Measurements from ENCODE around the gene LHX4.

Gene LHX4

GRCh38 chr1:180247061-180247460, 17.0 kb downstream of the LHX4 start:
- no peak for DNase-seq

DNA sequence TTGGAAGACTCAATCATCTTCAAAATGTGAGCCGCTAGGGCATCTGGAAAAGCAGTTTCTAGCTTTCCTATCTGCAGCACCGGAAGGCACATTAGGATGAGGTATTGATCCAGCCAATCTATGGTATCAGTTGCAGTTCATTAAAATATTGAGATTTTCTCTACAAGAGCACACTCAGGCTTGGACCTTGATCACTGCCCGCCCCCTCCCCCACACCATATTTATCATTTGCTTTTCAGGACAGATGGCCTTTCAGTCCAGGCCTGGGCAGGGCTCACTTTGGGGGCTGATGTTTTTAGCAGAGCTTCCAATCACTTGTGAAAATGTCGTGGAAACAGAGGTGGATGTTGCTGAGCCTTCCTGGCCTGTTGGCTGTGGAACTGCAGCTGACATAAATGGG, 17.5 kb downstream of the LHX4 start:
- no peak for DNase-seq

DNA sequence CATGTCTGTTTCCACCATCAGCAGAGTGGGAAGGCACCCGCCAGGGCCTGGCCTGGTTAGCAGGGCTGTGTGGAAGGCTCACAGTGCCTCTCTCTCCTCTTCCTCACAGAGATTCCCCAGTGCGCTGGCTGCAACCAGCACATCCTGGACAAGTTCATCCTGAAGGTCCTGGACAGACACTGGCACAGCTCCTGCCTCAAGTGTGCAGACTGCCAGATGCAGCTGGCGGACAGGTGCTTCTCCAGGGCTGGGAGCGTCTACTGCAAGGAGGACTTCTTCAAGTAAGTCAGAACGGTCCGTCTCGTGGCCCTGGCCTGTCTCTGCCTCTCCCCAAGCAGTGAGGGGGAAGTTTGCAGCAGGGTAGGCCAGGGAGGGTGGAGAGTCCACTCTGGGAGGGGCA, 18.1 kb downstream of the LHX4 start:
- no peak for DNase-seq

DNA sequence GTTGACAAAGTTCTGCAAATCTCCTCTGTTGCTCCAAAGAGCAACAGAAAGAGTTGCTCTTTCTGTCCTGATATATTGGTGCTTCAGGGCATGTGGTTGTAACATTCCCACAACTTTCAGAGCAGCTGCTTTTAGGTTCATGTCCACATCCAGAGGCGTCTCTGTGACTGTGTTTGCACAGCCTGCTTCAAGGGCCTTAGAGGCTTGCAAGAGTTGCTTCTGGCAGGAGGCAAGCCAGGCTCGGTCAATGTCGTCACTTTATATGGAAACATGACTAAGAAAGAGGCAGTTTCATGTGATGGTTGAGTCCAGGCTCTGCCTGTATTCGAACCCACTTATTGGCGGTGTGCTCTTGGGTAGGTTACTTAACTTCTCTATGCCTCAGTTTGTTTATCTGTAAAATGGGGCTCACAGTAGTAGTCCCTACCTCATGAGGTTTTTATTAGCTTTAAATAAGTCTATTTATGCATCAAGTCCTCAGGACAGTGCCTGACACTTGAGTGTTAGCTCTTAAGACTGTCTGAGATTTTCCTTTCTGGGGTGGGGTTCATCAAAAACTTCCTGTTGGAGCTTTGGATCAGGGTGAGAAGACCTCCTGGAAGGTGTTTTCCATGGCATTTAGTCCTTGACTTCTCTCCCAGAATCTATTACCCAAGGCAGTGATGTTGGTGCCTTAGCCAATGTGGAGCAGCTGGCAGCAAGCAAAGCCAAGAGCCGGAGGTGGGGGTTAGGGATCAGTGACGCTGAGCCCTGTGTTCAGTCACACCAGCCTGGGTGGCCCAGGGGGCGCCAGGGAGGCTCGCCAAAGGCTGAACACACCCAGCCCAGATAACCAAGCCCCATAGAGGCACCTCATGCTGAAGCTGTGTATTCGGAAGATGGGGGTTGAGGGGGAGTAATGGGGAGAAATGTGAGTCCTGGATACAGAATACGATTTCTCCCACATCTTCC, 18.9 kb downstream of the LHX4 start:
- no peak for DNase-seq

GRCh38 chr1:180249725-180250498, 19.8 kb downstream of the LHX4 start:
- no peak for DNase-seq

DNA sequence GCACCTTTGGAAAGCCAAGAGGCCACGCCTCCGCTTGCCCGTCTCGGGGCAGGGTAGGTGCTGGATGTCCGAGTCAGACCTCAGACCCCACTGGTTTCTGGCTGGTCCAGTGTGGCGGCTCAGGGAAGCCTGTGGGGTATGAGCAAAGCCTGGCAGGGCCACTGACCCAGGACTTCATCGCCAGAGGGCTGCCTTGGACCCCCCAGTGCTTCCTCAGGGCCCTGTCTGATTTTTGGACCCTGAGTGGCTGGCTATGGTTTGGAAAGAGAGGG, 20.4 kb downstream of the LHX4 start:
- no peak for DNase-seq

- no peak for DNase-seq
Observed at GRCh38 chr1:180250883-180251509, 20.9 kb downstream of the LHX4 start.

- no peak for DNase-seq
Observed at GRCh38 chr1:180251526-180252305, 21.7 kb downstream of the LHX4 start.

GRCh38 chr1:180252638-180253536, 22.8 kb downstream of the LHX4 start:
- DNase-seq = peak; percentile 64

- DNase-seq = no peak
Observed at GRCh38 chr1:180253585-180254495, 23.8 kb downstream of the LHX4 start.

DNA sequence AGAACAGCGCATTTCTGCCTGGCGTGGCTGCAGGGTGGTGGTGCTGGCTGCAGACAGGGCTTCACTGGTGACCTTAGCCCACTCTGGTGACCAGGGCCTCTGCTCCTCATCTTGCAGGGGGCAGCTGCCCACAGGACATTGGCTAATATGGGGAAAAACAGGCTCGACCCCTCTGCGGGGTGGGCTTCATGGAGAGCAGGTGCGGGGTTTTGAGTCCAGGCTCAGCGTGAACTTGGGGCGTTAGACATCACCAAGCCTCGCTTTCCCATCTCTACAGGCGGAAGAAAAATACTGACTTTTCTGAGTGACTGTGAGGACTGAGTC, 24.4 kb downstream of the LHX4 start:
- DNase-seq = no peak

DNA sequence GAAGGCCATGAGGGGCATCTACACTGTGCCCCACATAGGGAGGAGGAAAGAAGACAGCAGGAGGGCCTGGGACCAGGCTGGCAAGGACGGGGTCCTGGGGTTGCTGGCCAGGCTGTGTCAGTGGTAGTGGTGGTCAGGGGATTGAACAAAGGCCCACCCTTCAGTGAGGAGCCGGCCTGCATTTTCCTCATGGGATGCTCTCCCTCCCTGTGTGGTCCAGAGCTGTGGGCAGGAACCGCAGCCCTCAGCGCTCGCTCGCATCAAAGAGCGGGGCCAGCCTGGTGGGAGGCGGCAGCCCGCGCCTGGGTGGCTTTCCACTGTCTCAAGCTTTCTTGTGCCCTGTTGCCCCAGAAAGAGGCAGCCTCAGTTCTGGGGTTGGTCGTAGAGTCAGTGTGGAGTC, 24.8 kb downstream of the LHX4 start:
- no peak for DNase-seq

- DNase-seq = no peak
Observed at GRCh38 chr1:180255536-180256340, 25.7 kb downstream of the LHX4 start.

DNA sequence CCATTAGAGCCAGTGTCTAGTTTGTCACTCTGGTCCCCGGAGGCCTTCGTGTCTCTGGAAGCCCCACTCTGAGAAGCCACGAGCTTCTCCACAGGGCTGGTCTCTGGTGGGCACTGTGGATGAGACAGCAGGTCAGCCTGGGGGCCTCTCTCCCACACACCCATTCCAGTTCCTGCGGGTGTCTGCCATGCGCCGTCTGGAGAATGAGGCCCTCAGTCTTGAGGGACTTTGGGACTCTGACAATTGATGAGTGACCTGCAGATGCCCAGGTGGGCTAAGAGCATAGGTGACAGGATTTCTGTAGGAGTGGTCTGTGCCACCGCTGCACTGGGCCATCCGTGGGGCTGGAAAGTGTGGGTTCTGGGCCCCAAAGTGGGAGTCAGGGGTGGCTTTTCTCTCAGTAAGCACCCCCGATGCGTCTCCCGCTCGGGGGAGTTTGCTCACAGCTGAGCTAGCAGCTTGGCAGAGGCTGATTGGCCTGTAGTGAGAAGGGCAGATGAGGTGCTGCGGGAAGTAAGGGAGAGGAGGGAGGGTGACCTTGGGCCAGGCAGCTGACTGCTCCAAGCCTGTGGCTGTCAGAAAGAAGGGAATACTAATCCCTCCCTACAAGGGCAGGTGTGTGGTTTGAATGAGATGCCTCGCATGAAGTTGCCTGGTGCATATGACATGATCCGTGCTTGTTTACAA, 26.4 kb downstream of the LHX4 start:
- DNase-seq = no peak

- no peak for DNase-seq
Observed at GRCh38 chr1:180257028-180257386, 26.9 kb downstream of the LHX4 start.

- DNase-seq = no peak
Observed at GRCh38 chr1:180257486-180257885, 27.4 kb downstream of the LHX4 start.

GRCh38 chr1:180258290-180258689, 28.2 kb downstream of the LHX4 start:
- DNase-seq = no peak

DNA sequence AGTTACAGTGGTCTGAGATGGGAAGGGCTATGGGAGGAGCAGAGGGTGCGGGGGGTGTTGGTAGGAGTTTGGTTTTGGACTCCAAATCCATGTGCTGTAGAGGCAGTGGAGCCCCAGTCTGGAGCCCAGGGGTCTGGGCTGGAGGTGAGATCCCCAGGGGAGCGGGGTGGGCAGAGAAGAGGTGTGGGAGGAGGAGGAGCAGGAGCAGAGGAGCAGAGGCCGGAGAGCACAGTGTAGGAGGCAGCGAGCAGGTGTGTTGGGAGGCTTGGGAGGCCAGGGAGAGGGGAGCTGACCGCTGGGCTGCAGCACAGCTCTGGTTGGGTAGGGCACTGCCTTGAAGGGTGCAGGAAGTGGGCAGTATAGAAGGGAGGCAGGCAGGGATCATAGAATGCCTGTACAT, 28.9 kb downstream of the LHX4 start:
- DNase-seq = no peak

All from CD4-positive, alpha-beta T cell treated with Interferon gamma for 1 hour (primary cell).